ENCODE data around the gene SRPK2.

DNA sequence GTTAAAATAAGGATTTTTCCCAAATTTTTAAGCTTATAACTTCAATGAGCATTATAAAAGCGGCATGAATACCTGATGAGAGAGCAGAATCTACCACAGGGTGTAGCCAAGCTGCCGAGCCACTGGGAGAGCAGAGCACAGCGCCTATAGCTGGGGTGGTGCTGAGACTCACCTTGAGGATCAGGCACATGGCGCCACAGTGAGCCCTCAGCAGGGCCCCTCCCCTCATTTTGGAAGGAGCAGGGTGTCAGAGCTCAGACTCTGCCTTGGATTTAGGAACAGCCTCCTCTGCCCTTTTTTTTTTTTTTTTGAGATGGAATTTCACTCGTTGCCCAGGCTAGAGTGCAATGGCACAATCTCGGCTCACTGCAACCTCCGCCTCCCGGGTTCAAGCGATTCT is 118.6 kb downstream of the SRPK2 start:
- TF ChIP-seq, protein P1, sequence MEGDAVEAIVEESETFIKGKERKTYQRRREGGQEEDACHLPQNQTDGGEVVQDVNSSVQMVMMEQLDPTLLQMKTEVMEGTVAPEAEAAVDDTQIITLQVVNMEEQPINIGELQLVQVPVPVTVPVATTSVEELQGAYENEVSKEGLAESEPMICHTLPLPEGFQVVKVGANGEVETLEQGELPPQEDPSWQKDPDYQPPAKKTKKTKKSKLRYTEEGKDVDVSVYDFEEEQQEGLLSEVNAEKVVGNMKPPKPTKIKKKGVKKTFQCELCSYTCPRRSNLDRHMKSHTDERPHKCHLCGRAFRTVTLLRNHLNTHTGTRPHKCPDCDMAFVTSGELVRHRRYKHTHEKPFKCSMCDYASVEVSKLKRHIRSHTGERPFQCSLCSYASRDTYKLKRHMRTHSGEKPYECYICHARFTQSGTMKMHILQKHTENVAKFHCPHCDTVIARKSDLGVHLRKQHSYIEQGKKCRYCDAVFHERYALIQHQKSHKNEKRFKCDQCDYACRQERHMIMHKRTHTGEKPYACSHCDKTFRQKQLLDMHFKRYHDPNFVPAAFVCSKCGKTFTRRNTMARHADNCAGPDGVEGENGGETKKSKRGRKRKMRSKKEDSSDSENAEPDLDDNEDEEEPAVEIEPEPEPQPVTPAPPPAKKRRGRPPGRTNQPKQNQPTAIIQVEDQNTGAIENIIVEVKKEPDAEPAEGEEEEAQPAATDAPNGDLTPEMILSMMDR (IDR thresholded peaks at IDR 0.05) = no peak
- TF ChIP-seq EZH2phosphoT487 (IDR thresholded peaks at IDR 0.05) (no peak), EZH2 (IDR thresholded peaks at IDR 0.05) (no peak)

All from neural progenitor cell (in vitro differentiated cells).